Measurements from ENCODE around the gene FOCAD.

DNA sequence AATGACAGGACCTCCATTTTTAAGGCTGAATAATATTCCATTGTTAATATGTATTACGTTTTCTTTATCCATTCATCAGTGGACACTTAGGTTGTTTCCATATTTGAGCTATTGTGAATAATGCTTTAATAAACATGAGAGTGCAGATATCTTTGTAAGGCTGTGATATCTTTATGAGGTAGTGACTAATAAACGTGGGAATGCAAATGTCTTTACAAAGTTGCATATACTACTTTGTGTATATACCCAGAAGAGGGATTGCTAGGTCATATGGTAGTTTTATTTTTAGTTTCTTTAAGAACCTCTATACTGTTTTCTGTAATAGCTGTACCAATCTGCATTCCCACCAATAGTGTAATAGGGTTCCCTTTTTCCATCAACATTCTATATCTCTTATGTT is 148.7 kb downstream of the FOCAD start:
- TF ChIP-seq CTCF (IDR thresholded peaks at IDR 0.05) (no peak), POLR2A (IDR thresholded peaks at IDR 0.05) (no peak), EP300 (IDR thresholded peaks at IDR 0.05) (no peak)
